ENCODE results near the gene SGK1. TPM values are rescaled to one million over a fixed set of nuclear protein-coding genes. Genes with fewer than 3 reads are reported as not detected.

Gene SGK1
- total and polyA plus RNA-seq, 2 donors (not counting 1 experiment from before 2014, with no cell fraction given): 37.3 to 57.8 TPM

GRCh38 chr6:134331256-134331655 lies 13.3 kb upstream of the SGK1 start:
- no peak overlapping the region for H3K4me3 Mint-ChIP-seq
- no peaks in the 10 kb centered on the region for H3K4me1 ChIP-seq (ENCODE audit: control insufficient read depth in 2 of 2, insufficient read depth in 2 of 2, low read length in 2 of 2)
- DNase-seq (no peak), ATAC-seq (ENCODE audit: low read depth) (no peak)
- no peak overlapping the region for H2AFZ ChIP-seq (ENCODE audit: insufficient read depth, low read depth, low read length, poor library complexity, severe bottlenecking)
- no peaks in the 10 kb centered on the region for H3K9me3 Mint-ChIP-seq (ENCODE audit: insufficient read depth)
- H3K27me3 Mint-ChIP-seq: no peaks in the 10 kb centered on the region
- H3K79me2 ChIP-seq (ENCODE audit: control insufficient read depth, insufficient read depth, low read length): no peaks in the 10 kb centered on the region
- no peak overlapping the region for H3K9ac ChIP-seq (ENCODE audit: low read length)
- no peak overlapping the region for H3K4me3 ChIP-seq (ENCODE audit: control extremely low read depth in 1 of 5, extremely low read depth in 1 of 5, insufficient read depth in 1 of 5, low read depth in 2 of 5, low read length in 4 of 5)
- H3K9me3 ChIP-seq (ENCODE audit: control extremely low read depth in 1 of 3, control insufficient read depth in 2 of 3, insufficient read depth in 1 of 3, low read length in 2 of 3): no peaks in the 10 kb centered on the region
- H3K4me2 ChIP-seq (replicated peaks; ENCODE audit: low read depth, low read length, poor library complexity, severe bottlenecking): no peak overlapping the region
- no peak for TF ChIP-seq CTCF (IDR thresholded peaks at IDR 0.05)
- no peak for TF ChIP-seq EZH2 (IDR thresholded peaks at IDR 0.05; ENCODE audit: borderline replicate concordance, insufficient read depth, low read depth, low read length, poor library complexity, severe bottlenecking)
- WGBS (ENCODE audit: insufficient coverage): no CpG with 5 or more reads among the region's 2 CpGs
- intact Hi-C loops (cut with micrococcal nuclease): loop anchor here (10.0 kb wide), 1 partner anchor 104 kb away; no protein-coding TSS in a partner anchor
- CTCF ChIA-PET: no interaction called here
- no peak overlapping the region for H3K27ac ChIP-seq (ENCODE audit: low read length in 2 of 2)
- no peaks in the 10 kb centered on the region for H3K4me1 Mint-ChIP-seq
- POLR2A ChIA-PET: no interaction called here
- no peaks in the 10 kb centered on the region for H3K36me3 ChIP-seq (replicated peaks in 1 of 2; ENCODE audit: control extremely low read depth in 1 of 2, control insufficient read depth in 1 of 2, extremely low read depth in 1 of 2, insufficient read depth in 2 of 2, low read length in 1 of 2)
- H3K27ac Mint-ChIP-seq: no peak overlapping the region
- no peaks in the 10 kb centered on the region for H3K27me3 ChIP-seq (replicated peaks in 1 of 4; ENCODE audit: control extremely low read depth in 1 of 4, control insufficient read depth in 3 of 4, insufficient read depth in 4 of 4, low read length in 3 of 4)
- H4K20me1 ChIP-seq (ENCODE audit: control insufficient read depth, insufficient read depth, low read length, poor library complexity, severe bottlenecking): no peaks in the 10 kb centered on the region

- H3K9me3 ChIP-seq (ENCODE audit: control extremely low read depth in 1 of 3, control insufficient read depth in 2 of 3, insufficient read depth in 1 of 3, low read length in 2 of 3): peaks cover 0 to 6% (median 2%) of the 10 kb centered on the region in 3 donors
- no peak overlapping the region for H3K4me2 ChIP-seq (replicated peaks; ENCODE audit: low read depth, low read length, poor library complexity, severe bottlenecking)
- H3K36me3 ChIP-seq (replicated peaks in 1 of 2; ENCODE audit: control extremely low read depth in 1 of 2, control insufficient read depth in 1 of 2, extremely low read depth in 1 of 2, insufficient read depth in 2 of 2, low read length in 1 of 2): no peaks in the 10 kb centered on the region
- ATAC-seq (ENCODE audit: low read depth) (no peak), DNase-seq (no peak)
- TF ChIP-seq CTCF (IDR thresholded peaks at IDR 0.05) (no peak), EZH2 (IDR thresholded peaks at IDR 0.05; ENCODE audit: borderline replicate concordance, insufficient read depth, low read depth, low read length, poor library complexity, severe bottlenecking) (no peak)
- Mint-ChIP-seq H3K4me1 (no peaks in the 10 kb centered on the region), H3K9me3 (ENCODE audit: insufficient read depth) (no peaks in the 10 kb centered on the region), H3K27ac (no peak overlapping the region), H3K27me3 (no peaks in the 10 kb centered on the region), H3K4me3 (no peak overlapping the region)
- no peak overlapping the region for H3K9ac ChIP-seq (ENCODE audit: low read length)
- H4K20me1 ChIP-seq (ENCODE audit: control insufficient read depth, insufficient read depth, low read length, poor library complexity, severe bottlenecking): no peaks in the 10 kb centered on the region
- intact Hi-C loops (cut with micrococcal nuclease): loop anchor here (10.0 kb wide), 1 partner anchor 104 kb away; no protein-coding TSS in a partner anchor
- no peaks in the 10 kb centered on the region for H3K4me1 ChIP-seq (ENCODE audit: control insufficient read depth in 2 of 2, insufficient read depth in 2 of 2, low read length in 2 of 2)
- no peak overlapping the region for H3K4me3 ChIP-seq (ENCODE audit: control extremely low read depth in 1 of 5, extremely low read depth in 1 of 5, insufficient read depth in 1 of 5, low read depth in 2 of 5, low read length in 4 of 5)
- no CpG with 5 or more reads among the region's 1 CpG for WGBS (ENCODE audit: insufficient coverage)
- no peak overlapping the region for H2AFZ ChIP-seq (ENCODE audit: insufficient read depth, low read depth, low read length, poor library complexity, severe bottlenecking)
- H3K27me3 ChIP-seq (replicated peaks in 1 of 4; ENCODE audit: control extremely low read depth in 1 of 4, control insufficient read depth in 3 of 4, insufficient read depth in 4 of 4, low read length in 3 of 4): no peaks in the 10 kb centered on the region
- ChIA-PET POLR2A (no interaction called here), CTCF (no interaction called here)
- H3K27ac ChIP-seq (ENCODE audit: low read length in 2 of 2): no peak overlapping the region
- H3K79me2 ChIP-seq (ENCODE audit: control insufficient read depth, insufficient read depth, low read length): no peaks in the 10 kb centered on the region
Measured at GRCh38 chr6:134330555-134330954, 12.6 kb upstream of the SGK1 start.
